GM21526 (cell line): ENCODE measurements around the gene DUSP10.

ENCODE experiments used
- ATAC-seq: cut with Tn5 transposase; IDR thresholded peaks from one replicate; pipeline ENCODE4 v1.9.1; 2021; ENCODE audit warnings: moderate library complexity; ENCODE audit not compliant: unreplicated experiment, low FRiP score

The DUSP10 gene

GRCh38 chr1:221735999-221736398 is 5.9 kb downstream of the DUSP10 start:
- ATAC-seq = no peak

GRCh38 chr1:221734187-221734586 is 7.7 kb downstream of the DUSP10 start:
- ATAC-seq = no peak

- no peak for ATAC-seq
Observed at GRCh38 chr1:221732052-221732451, 9.8 kb downstream of the DUSP10 start.

GRCh38 chr1:221729771-221730330 is 12.0 kb downstream of the DUSP10 start:
- no peak for ATAC-seq

- ATAC-seq = no peak
Observed at GRCh38 chr1:221728037-221728505, 13.8 kb downstream of the DUSP10 start.

- ATAC-seq = no peak
Observed at GRCh38 chr1:221727146-221728036, 14.5 kb downstream of the DUSP10 start.

- ATAC-seq = peak; percentile 54
Observed at GRCh38 chr1:221725735-221726672, 15.9 kb downstream of the DUSP10 start.

- no peak for ATAC-seq
Observed at GRCh38 chr1:221724931-221725605, 16.8 kb downstream of the DUSP10 start.

- ATAC-seq = no peak
Observed at GRCh38 chr1:221723848-221724236, 18.0 kb downstream of the DUSP10 start.

- ATAC-seq = no peak
Observed at GRCh38 chr1:221723018-221723847, 18.7 kb downstream of the DUSP10 start.

- no peak for ATAC-seq
Observed at GRCh38 chr1:221722254-221723017, 19.5 kb downstream of the DUSP10 start.

GRCh38 chr1:221720545-221720944 is 21.3 kb downstream of the DUSP10 start:
- ATAC-seq = no peak

- ATAC-seq = no peak
Observed at GRCh38 chr1:221719987-221720386, 21.9 kb downstream of the DUSP10 start.

GRCh38 chr1:221719278-221719597 is 22.7 kb downstream of the DUSP10 start:
- ATAC-seq = no peak

GRCh38 chr1:221718381-221719277 is 23.3 kb downstream of the DUSP10 start:
- no peak for ATAC-seq

- ATAC-seq = no peak
Observed at GRCh38 chr1:221717485-221717853, 24.4 kb downstream of the DUSP10 start.

- ATAC-seq = no peak
Observed at GRCh38 chr1:221716713-221717484, 25.0 kb downstream of the DUSP10 start.
